ENCODE data around the gene SERINC3. TPM values are rescaled to one million over a fixed set of nuclear protein-coding genes. Genes with fewer than 3 reads are reported as not detected.

The SERINC3 gene
- total and polyA plus RNA-seq, 2 of the 13 experiments (the other 11 are each of a cell fraction or from before 2014, with no cell fraction given), result 82.0 to 226 TPM

DNA sequence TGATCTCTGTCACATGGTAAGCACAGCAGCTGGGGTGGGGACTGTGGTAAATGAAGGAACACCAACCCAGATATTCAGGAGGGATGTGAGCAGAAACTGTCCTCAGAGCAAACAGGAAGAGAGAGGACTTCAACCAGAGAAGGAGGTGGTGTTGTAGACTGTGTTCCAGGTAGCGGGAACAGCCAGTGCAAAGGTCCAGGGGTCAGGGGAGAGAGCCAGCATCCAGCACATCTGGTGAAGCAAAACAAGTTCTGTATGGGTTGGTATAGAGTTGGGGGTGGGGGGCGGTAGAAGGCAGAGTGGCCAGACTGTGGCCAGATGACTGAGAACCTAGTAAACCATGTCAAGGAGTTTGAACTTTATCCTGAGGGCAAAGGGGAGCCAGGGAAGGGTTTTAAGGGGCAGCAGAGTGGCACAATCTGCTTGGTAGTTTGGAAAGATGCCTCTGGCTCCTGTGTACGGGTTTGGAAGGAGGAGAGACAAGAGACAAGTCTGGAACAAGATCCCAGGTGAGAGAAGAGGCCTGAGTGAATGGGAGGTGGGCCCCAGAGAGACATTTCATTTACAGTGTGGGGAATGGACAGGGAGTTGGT is 73.9 kb downstream of the SERINC3 start (continued):
- TF ChIP-seq ISL2 (CRISPR knock-in tag; IDR thresholded peaks at IDR 0.05), result no peak
- no peak for TF ChIP-seq SNRNP70 (IDR thresholded peaks at IDR 0.05; ENCODE audit: low read depth, low read length)
- TF ChIP-seq, protein P1, sequence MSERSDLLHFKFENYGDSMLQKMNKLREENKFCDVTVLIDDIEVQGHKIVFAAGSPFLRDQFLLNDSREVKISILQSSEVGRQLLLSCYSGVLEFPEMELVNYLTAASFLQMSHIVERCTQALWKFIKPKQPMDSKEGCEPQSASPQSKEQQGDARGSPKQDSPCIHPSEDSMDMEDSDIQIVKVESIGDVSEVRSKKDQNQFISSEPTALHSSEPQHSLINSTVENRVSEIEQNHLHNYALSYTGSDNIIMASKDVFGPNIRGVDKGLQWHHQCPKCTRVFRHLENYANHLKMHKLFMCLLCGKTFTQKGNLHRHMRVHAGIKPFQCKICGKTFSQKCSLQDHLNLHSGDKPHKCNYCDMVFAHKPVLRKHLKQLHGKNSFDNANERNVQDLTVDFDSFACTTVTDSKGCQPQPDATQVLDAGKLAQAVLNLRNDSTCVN (CRISPR knock-in tag; IDR thresholded peaks at IDR 0.05; ENCODE audit: borderline replicate concordance), result 0 out of 2 replicates have a peak, but pooled peaks have one; percentile 21
- TF ChIP-seq, protein P2, sequence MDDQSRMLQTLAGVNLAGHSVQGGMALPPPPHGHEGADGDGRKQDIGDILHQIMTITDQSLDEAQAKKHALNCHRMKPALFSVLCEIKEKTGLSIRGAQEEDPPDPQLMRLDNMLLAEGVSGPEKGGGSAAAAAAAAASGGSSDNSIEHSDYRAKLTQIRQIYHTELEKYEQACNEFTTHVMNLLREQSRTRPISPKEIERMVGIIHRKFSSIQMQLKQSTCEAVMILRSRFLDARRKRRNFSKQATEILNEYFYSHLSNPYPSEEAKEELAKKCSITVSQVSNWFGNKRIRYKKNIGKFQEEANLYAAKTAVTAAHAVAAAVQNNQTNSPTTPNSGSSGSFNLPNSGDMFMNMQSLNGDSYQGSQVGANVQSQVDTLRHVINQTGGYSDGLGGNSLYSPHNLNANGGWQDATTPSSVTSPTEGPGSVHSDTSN (CRISPR knock-in tag; IDR thresholded peaks at IDR 0.05; ENCODE audit: borderline replicate concordance), result no peak
- TF ChIP-seq, protein P3, sequence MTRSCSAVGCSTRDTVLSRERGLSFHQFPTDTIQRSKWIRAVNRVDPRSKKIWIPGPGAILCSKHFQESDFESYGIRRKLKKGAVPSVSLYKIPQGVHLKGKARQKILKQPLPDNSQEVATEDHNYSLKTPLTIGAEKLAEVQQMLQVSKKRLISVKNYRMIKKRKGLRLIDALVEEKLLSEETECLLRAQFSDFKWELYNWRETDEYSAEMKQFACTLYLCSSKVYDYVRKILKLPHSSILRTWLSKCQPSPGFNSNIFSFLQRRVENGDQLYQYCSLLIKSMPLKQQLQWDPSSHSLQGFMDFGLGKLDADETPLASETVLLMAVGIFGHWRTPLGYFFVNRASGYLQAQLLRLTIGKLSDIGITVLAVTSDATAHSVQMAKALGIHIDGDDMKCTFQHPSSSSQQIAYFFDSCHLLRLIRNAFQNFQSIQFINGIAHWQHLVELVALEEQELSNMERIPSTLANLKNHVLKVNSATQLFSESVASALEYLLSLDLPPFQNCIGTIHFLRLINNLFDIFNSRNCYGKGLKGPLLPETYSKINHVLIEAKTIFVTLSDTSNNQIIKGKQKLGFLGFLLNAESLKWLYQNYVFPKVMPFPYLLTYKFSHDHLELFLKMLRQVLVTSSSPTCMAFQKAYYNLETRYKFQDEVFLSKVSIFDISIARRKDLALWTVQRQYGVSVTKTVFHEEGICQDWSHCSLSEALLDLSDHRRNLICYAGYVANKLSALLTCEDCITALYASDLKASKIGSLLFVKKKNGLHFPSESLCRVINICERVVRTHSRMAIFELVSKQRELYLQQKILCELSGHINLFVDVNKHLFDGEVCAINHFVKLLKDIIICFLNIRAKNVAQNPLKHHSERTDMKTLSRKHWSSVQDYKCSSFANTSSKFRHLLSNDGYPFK (CRISPR knock-in tag; IDR thresholded peaks at IDR 0.05; ENCODE audit: borderline replicate concordance), result peak; percentile 54; the same call in 1 of the 2 replicates
- TF ChIP-seq, protein P4, sequence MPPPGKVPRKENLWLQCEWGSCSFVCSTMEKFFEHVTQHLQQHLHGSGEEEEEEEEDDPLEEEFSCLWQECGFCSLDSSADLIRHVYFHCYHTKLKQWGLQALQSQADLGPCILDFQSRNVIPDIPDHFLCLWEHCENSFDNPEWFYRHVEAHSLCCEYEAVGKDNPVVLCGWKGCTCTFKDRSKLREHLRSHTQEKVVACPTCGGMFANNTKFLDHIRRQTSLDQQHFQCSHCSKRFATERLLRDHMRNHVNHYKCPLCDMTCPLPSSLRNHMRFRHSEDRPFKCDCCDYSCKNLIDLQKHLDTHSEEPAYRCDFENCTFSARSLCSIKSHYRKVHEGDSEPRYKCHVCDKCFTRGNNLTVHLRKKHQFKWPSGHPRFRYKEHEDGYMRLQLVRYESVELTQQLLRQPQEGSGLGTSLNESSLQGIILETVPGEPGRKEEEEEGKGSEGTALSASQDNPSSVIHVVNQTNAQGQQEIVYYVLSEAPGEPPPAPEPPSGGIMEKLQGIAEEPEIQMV (CRISPR knock-in tag; IDR thresholded peaks at IDR 0.05; ENCODE audit: low read depth), result 0 out of 2 replicates have a peak, but pooled peaks have one; percentile 46
- peak; percentile 47 for TF ChIP-seq ZMYM4 (CRISPR knock-in tag; IDR thresholded peaks at IDR 0.05)
- TF ChIP-seq JUN (CRISPR knock-in tag; IDR thresholded peaks at IDR 0.05), result no peak
- TF ChIP-seq ZNF782 (CRISPR knock-in tag; IDR thresholded peaks at IDR 0.05; ENCODE audit: borderline replicate concordance), result 0 out of 2 replicates have a peak, but pooled peaks have one; percentile 27
- TF ChIP-seq, protein P5, sequence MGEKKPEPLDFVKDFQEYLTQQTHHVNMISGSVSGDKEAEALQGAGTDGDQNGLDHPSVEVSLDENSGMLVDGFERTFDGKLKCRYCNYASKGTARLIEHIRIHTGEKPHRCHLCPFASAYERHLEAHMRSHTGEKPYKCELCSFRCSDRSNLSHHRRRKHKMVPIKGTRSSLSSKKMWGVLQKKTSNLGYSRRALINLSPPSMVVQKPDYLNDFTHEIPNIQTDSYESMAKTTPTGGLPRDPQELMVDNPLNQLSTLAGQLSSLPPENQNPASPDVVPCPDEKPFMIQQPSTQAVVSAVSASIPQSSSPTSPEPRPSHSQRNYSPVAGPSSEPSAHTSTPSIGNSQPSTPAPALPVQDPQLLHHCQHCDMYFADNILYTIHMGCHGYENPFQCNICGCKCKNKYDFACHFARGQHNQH (CRISPR knock-in tag; IDR thresholded peaks at IDR 0.05), result no peak
- no peak for TF ChIP-seq NFRKB (IDR thresholded peaks at IDR 0.05)
- TF ChIP-seq MTA1 (CRISPR knock-in tag; IDR thresholded peaks at IDR 0.05; ENCODE audit: borderline replicate concordance), result 0 out of 2 replicates have a peak, but pooled peaks have one; percentile 17
- TF ChIP-seq ZNF780A (CRISPR knock-in tag; IDR thresholded peaks at IDR 0.05), result no peak
- no peak for TF ChIP-seq SKI (IDR thresholded peaks at IDR 0.05; ENCODE audit: partially characterized antibody)
- 0 out of 2 replicates have a peak, but pooled peaks have one; percentile 23 for TF ChIP-seq ZKSCAN1 (IDR thresholded peaks at IDR 0.05; ENCODE audit: low read length)
- TF ChIP-seq SIN3B (IDR thresholded peaks at IDR 0.05; ENCODE audit: low read length), result no peak
- TF ChIP-seq, protein P6, sequence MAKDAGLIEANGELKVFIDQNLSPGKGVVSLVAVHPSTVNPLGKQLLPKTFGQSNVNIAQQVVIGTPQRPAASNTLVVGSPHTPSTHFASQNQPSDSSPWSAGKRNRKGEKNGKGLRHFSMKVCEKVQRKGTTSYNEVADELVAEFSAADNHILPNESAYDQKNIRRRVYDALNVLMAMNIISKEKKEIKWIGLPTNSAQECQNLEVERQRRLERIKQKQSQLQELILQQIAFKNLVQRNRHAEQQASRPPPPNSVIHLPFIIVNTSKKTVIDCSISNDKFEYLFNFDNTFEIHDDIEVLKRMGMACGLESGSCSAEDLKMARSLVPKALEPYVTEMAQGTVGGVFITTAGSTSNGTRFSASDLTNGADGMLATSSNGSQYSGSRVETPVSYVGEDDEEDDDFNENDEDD (CRISPR knock-in tag; IDR thresholded peaks at IDR 0.05; ENCODE audit: borderline replicate concordance), result 0 out of 2 replicates have a peak, but pooled peaks have one; percentile 41
- TF ChIP-seq MTF1 (CRISPR knock-in tag; IDR thresholded peaks at IDR 0.05), result no peak
- TF ChIP-seq MBNL3 (CRISPR knock-in tag; conservative IDR thresholded peaks at IDR 0.05), result no peak
- TF ChIP-seq ZNF354B (CRISPR knock-in tag; IDR thresholded peaks at IDR 0.05), result 0 out of 2 replicates have a peak, but pooled peaks have one; percentile 58
- TF ChIP-seq RCOR2 (CRISPR knock-in tag; IDR thresholded peaks at IDR 0.05), result peak; percentile 68
